Fibroblast of villous mesenchyme (primary cell): Measurements from ENCODE around the gene KCNQ1OT1. TPM values are rescaled to one million over a fixed set of nuclear protein-coding genes. Genes with fewer than 3 reads are reported as not detected.

Source experiments
- DNase-seq: peaks from one replicate; pipeline ENCODE4 v3.0.0-alpha.2; 2010; ENCODE audit warnings: low read depth
- H3K4me3 ChIP-seq: 2 replicates; pipeline ENCODE4 v1.5.1; 2011; ENCODE audit warnings: low read depth, mild to moderate bottlenecking, low read length
- CTCF ChIP-seq: IDR thresholded peaks from 2 replicates; pipeline ENCODE4 v1.5.1; 2012; ENCODE audit warnings: low read depth, mild to moderate bottlenecking, low read length; ENCODE audit not compliant: insufficient read depth
- total RNA-seq: library from RNA; depleted of rRNA; stranded (reverse); fragments of >200 nt; gene quantifications from 2 replicates; pipeline ENCODE4 v1.2.3, GENCODE V29; 2012

KCNQ1OT1 gene
- total RNA-seq, 1 donor = 6.0 TPM

- DNase-seq = no peak
- TF ChIP-seq CTCF = no peak
- H3K4me3 ChIP-seq = no peak overlapping the region
Observed at GRCh38 chr11:2565447-2566222, 134.2 kb downstream of the KCNQ1OT1 start.

GRCh38 chr11:2564588-2565425 lies 135.0 kb downstream of the KCNQ1OT1 start:
- DNase-seq = no peak
- H3K4me3 ChIP-seq = no peak overlapping the region
- TF ChIP-seq CTCF = no peak

- no peak overlapping the region for H3K4me3 ChIP-seq
- DNase-seq = no peak
- TF ChIP-seq CTCF = no peak
Observed at GRCh38 chr11:2564008-2564530, 135.7 kb downstream of the KCNQ1OT1 start.

- DNase-seq = no peak
Observed at GRCh38 chr11:2563213-2564007, 136.4 kb downstream of the KCNQ1OT1 start.

GRCh38 chr11:2562890-2563212 lies 136.9 kb downstream of the KCNQ1OT1 start:
- no peak for DNase-seq
- TF ChIP-seq CTCF = no peak
- no peak overlapping the region for H3K4me3 ChIP-seq

More at GRCh38 chr11:2563213-2564007, 136.4 kb downstream of the KCNQ1OT1 start:
- no peak for TF ChIP-seq CTCF
- H3K4me3 ChIP-seq = no peak overlapping the region
